ENCODE data around the gene FKRP. TPM values are rescaled to one million over a fixed set of nuclear protein-coding genes. Genes with fewer than 3 reads are reported as not detected.

FKRP gene
- total and polyA plus RNA-seq, 12 donors = 13.0 to 22.8 (median 19.7) TPM

DNA sequence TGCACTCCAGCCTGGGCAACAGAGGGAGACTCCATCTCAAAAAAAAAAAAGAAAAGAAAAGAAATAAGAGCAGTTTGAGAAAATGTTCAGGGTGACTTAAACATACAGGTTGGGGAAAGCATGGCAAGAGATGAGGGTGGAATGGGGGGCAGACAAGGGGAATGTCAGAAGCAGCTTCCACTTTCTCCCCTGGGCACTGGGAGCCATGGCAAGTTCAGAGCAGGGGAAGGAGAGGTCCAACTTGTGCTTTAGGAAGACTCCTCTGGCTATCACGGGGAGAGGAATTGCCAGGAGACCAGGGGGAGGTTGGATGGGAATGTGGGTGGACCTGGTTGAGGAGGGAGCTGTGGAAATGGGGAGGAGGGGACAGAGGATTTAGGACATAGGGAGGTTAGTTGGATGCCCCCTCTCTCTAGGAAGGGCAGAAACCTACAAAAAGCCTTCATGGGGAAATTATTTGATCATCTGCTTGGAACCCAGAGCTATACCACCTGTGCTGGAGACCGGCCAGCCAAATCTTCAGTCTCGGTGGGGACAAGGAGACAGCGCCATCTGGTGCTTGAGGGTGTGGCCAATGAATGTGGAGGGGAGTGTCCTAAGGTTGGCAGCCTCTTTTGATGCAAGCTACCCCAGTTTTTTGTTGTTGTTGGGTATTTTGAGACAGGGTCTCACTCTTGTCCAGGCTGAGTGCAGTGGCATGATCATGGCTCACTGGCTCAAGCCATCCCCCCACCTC is 7.7 kb downstream of the FKRP start:
- intact Hi-C loops (cut with DNase I) = loop anchor here in 6 of 10 donors (10.0 kb wide), 1 partner anchor 241 kb away; no protein-coding TSS in a partner anchor
- no peaks in the 10 kb centered on the region for H3K27me3 ChIP-seq
- TF ChIP-seq, protein P1, sequence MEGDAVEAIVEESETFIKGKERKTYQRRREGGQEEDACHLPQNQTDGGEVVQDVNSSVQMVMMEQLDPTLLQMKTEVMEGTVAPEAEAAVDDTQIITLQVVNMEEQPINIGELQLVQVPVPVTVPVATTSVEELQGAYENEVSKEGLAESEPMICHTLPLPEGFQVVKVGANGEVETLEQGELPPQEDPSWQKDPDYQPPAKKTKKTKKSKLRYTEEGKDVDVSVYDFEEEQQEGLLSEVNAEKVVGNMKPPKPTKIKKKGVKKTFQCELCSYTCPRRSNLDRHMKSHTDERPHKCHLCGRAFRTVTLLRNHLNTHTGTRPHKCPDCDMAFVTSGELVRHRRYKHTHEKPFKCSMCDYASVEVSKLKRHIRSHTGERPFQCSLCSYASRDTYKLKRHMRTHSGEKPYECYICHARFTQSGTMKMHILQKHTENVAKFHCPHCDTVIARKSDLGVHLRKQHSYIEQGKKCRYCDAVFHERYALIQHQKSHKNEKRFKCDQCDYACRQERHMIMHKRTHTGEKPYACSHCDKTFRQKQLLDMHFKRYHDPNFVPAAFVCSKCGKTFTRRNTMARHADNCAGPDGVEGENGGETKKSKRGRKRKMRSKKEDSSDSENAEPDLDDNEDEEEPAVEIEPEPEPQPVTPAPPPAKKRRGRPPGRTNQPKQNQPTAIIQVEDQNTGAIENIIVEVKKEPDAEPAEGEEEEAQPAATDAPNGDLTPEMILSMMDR (IDR thresholded peaks at IDR 0.05) = peak in 7 of 9 donors; percentile 43 to 65 (median 53)
- DNase-seq (peak in 1 of 2 donors; percentile 52), ATAC-seq (peak in 2 of 8 donors; percentile 16 to 20)
- H3K36me3 ChIP-seq = peaks cover 0 to 63% (median 7%) of the 10 kb centered on the region in 9 donors
- H3K4me1 ChIP-seq = peaks cover 0 to 29% (median 4%) of the 10 kb centered on the region in 9 donors
- H3K4me3 ChIP-seq = no peak overlapping the region
- WGBS, 2 donors = 25 to 40% methylated on average over 4 of the region's 4 CpGs
- no peak overlapping the region for H3K27ac ChIP-seq
- H3K9me3 ChIP-seq = no peaks in the 10 kb centered on the region

DNA sequence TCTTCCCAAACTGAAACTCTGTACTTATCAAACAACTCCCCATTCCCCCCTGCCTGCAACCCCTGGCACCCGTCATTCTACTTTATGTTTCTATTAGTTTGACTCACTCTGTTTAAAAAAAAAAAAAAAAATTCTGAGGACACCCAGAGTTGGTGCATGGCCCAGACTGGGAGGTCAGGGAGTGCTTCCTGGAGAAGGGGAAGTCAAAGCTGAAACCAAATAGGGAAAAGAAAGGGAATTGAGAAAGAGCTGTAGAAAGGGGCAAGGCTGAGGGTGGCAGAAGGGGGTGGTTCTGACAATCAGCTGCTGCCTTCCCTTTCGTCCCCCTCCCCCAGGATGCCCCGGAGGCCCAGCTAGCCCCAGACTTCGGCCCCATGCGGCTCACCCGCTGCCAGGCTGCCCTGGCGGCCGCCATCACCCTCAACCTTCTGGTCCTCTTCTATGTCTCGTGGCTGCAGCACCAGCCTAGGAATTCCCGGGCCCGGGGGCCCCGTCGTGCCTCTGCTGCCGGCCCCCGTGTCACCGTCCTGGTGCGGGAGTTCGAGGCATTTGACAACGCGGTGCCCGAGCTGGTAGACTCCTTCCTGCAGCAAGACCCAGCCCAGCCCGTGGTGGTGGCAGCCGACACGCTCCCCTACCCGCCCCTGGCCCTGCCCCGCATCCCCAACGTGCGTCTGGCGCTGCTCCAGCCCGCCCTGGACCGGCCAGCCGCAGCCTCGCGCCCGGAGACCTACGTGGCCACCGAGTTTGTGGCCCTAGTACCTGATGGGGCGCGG is 9.4 kb downstream of the FKRP start:
- Histone ChIP-seq H3K9me3 (no peaks in the 10 kb centered on the region), H3K27ac (peak overlapping the region in 1 of 10 donors; percentile 76), H3K4me3 (no peak overlapping the region), H3K4me1 (peaks cover 0 to 38% (median 4%) of the 10 kb centered on the region in 9 donors), H3K27me3 (no peaks in the 10 kb centered on the region), H3K36me3 (peaks cover 0 to 49% (median 4%) of the 10 kb centered on the region in 9 donors)
- ATAC-seq (peak in 4 of 8 donors; percentile 4 to 46 (median 26)), DNase-seq (peak in 1 of 2 donors; percentile 26)
- TF ChIP-seq, protein P1 (IDR thresholded peaks at IDR 0.05) = no peak
- 82 to 84% methylated on average over 38 to 39 of the region's 39 CpGs for WGBS, 2 donors
- intact Hi-C loops (cut with DNase I) = loop anchor here (5.0 to 10.0 kb wide), 3 partner anchors 87 to 240 kb away; no protein-coding TSS in a partner anchor

DNA sequence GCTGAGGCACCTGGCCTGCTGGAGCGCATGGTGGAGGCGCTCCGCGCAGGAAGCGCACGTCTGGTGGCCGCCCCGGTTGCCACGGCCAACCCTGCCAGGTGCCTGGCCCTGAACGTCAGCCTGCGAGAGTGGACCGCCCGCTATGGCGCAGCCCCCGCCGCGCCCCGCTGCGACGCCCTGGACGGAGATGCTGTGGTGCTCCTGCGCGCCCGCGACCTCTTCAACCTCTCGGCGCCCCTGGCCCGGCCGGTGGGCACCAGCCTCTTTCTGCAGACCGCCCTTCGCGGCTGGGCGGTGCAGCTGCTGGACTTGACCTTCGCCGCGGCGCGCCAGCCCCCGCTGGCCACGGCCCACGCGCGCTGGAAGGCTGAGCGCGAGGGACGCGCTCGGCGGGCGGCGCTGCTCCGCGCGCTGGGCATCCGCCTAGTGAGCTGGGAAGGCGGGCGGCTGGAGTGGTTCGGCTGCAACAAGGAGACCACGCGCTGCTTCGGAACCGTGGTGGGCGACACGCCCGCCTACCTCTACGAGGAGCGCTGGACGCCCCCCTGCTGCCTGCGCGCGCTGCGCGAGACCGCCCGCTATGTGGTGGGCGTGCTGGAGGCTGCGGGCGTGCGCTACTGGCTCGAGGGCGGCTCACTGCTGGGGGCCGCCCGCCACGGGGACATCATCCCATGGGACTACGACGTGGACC is 10.1 kb downstream of the FKRP start:
- ATAC-seq = peak in 1 of 8 donors; percentile 31
- Histone ChIP-seq H3K4me3 (no peak overlapping the region), H3K36me3 (peaks cover 0 to 42% (median 0%) of the 10 kb centered on the region in 9 donors), H3K9me3 (no peaks in the 10 kb centered on the region), H3K4me1 (peaks cover 0 to 38% (median 4%) of the 10 kb centered on the region in 9 donors), H3K27ac (no peak overlapping the region), H3K27me3 (no peaks in the 10 kb centered on the region)
- WGBS, 2 donors = 86 to 91% methylated on average over 84 to 86 of the region's 86 CpGs
- no peak for DNase-seq
- intact Hi-C loops (cut with DNase I) = loop anchor here (2.0 to 10.0 kb wide), 4 partner anchors 85 to 239 kb away; no protein-coding TSS in a partner anchor
- TF ChIP-seq, protein P1 (IDR thresholded peaks at IDR 0.05) = no peak

DNA sequence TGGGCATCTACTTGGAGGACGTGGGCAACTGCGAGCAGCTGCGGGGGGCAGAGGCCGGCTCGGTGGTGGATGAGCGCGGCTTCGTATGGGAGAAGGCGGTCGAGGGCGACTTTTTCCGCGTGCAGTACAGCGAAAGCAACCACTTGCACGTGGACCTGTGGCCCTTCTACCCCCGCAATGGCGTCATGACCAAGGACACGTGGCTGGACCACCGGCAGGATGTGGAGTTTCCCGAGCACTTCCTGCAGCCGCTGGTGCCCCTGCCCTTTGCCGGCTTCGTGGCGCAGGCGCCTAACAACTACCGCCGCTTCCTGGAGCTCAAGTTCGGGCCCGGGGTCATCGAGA is 10.7 kb downstream of the FKRP start:
- Histone ChIP-seq H3K4me3 (no peak overlapping the region), H3K9me3 (no peaks in the 10 kb centered on the region), H3K4me1 (peaks cover 0 to 41% (median 4%) of the 10 kb centered on the region in 9 donors), H3K27ac (no peak overlapping the region), H3K27me3 (no peaks in the 10 kb centered on the region), H3K36me3 (peaks cover 0 to 42% (median 0%) of the 10 kb centered on the region in 9 donors)
- intact Hi-C loops (cut with DNase I) = loop anchor here (2.0 to 10.0 kb wide), 4 partner anchors 84 to 238 kb away; no protein-coding TSS in a partner anchor
- 75 to 78% methylated on average over 30 of the region's 30 CpGs for WGBS, 2 donors
- DNase-seq (peak in 1 of 2 donors; percentile 23), ATAC-seq (peak in 2 of 8 donors; percentile 3 to 12)
- TF ChIP-seq, protein P1 (IDR thresholded peaks at IDR 0.05) = no peak
